ENCODE results near the gene KCNQ1.

- TF ChIP-seq POLR2A (IDR thresholded peaks at IDR 0.05) (no peak), CTCF (IDR thresholded peaks at IDR 0.05) (no peak), POLR2AphosphoS5 (IDR thresholded peaks at IDR 0.05) (no peak)
Measured at GRCh38 chr11:2846470-2846869, 401.7 kb downstream of the KCNQ1 start.
